GM12878 (cell line): Measurements from ENCODE around the gene TEX36. TPM values are rescaled to one million over a fixed set of nuclear protein-coding genes. Genes with fewer than 3 reads are reported as not detected.

Experiments
- ATAC-seq: fragments of 200-7000 bp; cut with Tn5 transposase; 3 replicates; pipeline ENCODE4 v1.9.1; 2020; ENCODE audit warnings: mild to moderate bottlenecking, moderate library complexity
- BruUV-seq: library from RNA; stranded (reverse); fragments of 400-500 nt; replicated peaks from 2 replicates; lab custom pipeline; 2021; lab: Mats Ljungman, UMichigan
- CTCF ChIA-PET: fragments of 300-600 bp; sonication (Branson Sonifier 250); formaldehyde crosslinking; extraction: SDS; loops from one replicate; lab custom pipeline; 2021; ENCODE audit warnings: inconsistent platforms; lab: Yijun Ruan, JAX
- POLR2A ChIA-PET: fragments of 350-600 bp; formaldehyde crosslinking; extraction: SDS; loops from one replicate; lab custom pipeline; 2021; ENCODE audit warnings: inconsistent platforms; lab: Charles Lee
- RAD21 ChIA-PET: fragments of 300-600 bp; sonication (Branson Sonifier 250); formaldehyde crosslinking; loops from one replicate; lab custom pipeline; 2023; ENCODE audit warnings: antibody characterized with exemption; ENCODE audit not compliant: unreplicated experiment; lab: Charles Lee
- SMC1A ChIA-PET: fragments of 300-600 bp; sonication (Branson Sonifier 250); formaldehyde crosslinking; loops from one replicate; lab custom pipeline; 2023; ENCODE audit not compliant: unreplicated experiment, uncharacterized antibody; lab: Charles Lee
- DNase-seq: peaks from one replicate; pipeline ENCODE4 v3.0.0-alpha.2; 2011; ENCODE audit warnings: low read depth, low spot score
- FAIRE-seq: peaks from 3 replicates; lab custom pipeline; 2011; peaks lifted over from hg19 to GRCh38; lab: Jason Lieb, UNC
- H2AFZ ChIP-seq: 2 replicates; pipeline ENCODE4 v1.6.0; 2011; ENCODE audit warnings: low read depth, low read length, control low read depth; ENCODE audit not compliant: control insufficient read depth
- H3K27ac ChIP-seq: 2 replicates; pipeline ENCODE4 v1.5.1; 2011; ENCODE audit warnings: control low read depth; ENCODE audit not compliant: control insufficient read depth, insufficient read depth
- H3K27me3 ChIP-seq, 2 experiments: replicated peaks in 1 of 2; 2 replicates each; pipeline versions ENCODE4 v1.6.0 to v1.6.1; 2011; ENCODE audit warnings: low read length in 1 of 2; ENCODE audit not compliant: control insufficient read depth in 2 of 2, insufficient read depth in 2 of 2
- H3K36me3 ChIP-seq, 2 experiments: 2 replicates each; pipeline ENCODE4 v1.5.1; 2011; ENCODE audit warnings: low read length in 1 of 2; ENCODE audit not compliant: control insufficient read depth in 2 of 2, insufficient read depth in 2 of 2
- H3K4me1 ChIP-seq: 2 replicates; pipeline ENCODE4 v1.6.1; 2011; ENCODE audit warnings: mild to moderate bottlenecking, low read length, moderate library complexity, mixed read lengths; ENCODE audit not compliant: control insufficient read depth, insufficient read depth
- H3K4me2 ChIP-seq: 2 replicates; pipeline ENCODE4 v1.6.0; 2011; ENCODE audit warnings: control low read depth; ENCODE audit not compliant: control insufficient read depth, insufficient read depth
- H3K4me3 ChIP-seq: fragments of 200-600 bp; sonication (generic); 2 replicates; pipeline ENCODE4 v1.5.1; 2016
- H3K79me2 ChIP-seq: 2 replicates; pipeline ENCODE4 v1.6.0; 2011; ENCODE audit warnings: low read length; ENCODE audit not compliant: control insufficient read depth, insufficient read depth
- H3K9ac ChIP-seq: 2 replicates; pipeline ENCODE4 v1.8.0; 2011; ENCODE audit warnings: low read length, control low read depth, mixed read lengths; ENCODE audit not compliant: control insufficient read depth, insufficient read depth
- H3K9me3 ChIP-seq: replicated peaks from 3 replicates; pipeline ENCODE4 v1.5.1; 2011; ENCODE audit warnings: mild to moderate bottlenecking, low read length; ENCODE audit not compliant: control insufficient read depth, insufficient read depth
- H4K20me1 ChIP-seq: 2 replicates; pipeline ENCODE4 v1.6.0; 2011; ENCODE audit not compliant: control insufficient read depth, insufficient read depth
- ASH2L ChIP-seq: fragments of 300-600, 200-600 bp; sonication (generic); IDR thresholded peaks from 2 replicates; pipeline ENCODE4 v1.6.1; 2017; ENCODE audit warnings: low read depth, mild to moderate bottlenecking, borderline replicate concordance
- BCL11A ChIP-seq: IDR thresholded peaks from 2 replicates; pipeline ENCODE4 v1.6.1; 2011; ENCODE audit warnings: low read depth, low read length
- CHD1 ChIP-seq: IDR thresholded peaks from 2 replicates; pipeline ENCODE4 v1.6.1; 2012; ENCODE audit warnings: low read depth, low read length, improper control_type of control experiment
- CREM ChIP-seq: IDR thresholded peaks from 2 replicates; pipeline ENCODE4 v1.6.1; 2014; ENCODE audit warnings: antibody characterized with exemption, low read depth
- CTCF ChIP-seq, 3 experiments: IDR thresholded peaks in 2 of 3; conservative IDR thresholded peaks in 1 of 3; 2 replicates each; pipeline ENCODE4 v1.5.1; 2011; ENCODE audit warnings: low read depth in 3 of 3, low read length in 3 of 3, mild to moderate bottlenecking in 3 of 3, control low read depth in 2 of 3, moderate library complexity in 2 of 3, inconsistent platforms in 1 of 3, mixed read lengths in 1 of 3; ENCODE audit not compliant: control insufficient read depth in 2 of 3, insufficient read depth in 1 of 3; ENCODE audit errors: extremely low read depth in 1 of 3
- ELK1 ChIP-seq: IDR thresholded peaks from 2 replicates; pipeline ENCODE4 v1.6.1; 2012; ENCODE audit warnings: low read depth, low read length, improper control_type of control experiment
- IKZF1 ChIP-seq: fragments of 450-650 bp; conservative IDR thresholded peaks from 2 replicates; pipeline ENCODE4 v1.6.1; 2017; ENCODE audit warnings: antibody characterized with exemption, mild to moderate bottlenecking
- IKZF2 ChIP-seq, 2 experiments: fragments of 450-650 bp; IDR thresholded peaks; 2 replicates each; pipeline ENCODE4 v1.6.1; 2017; ENCODE audit warnings: mild to moderate bottlenecking in 2 of 2, moderate library complexity in 2 of 2
- MEF2A ChIP-seq: IDR thresholded peaks from 2 replicates; pipeline ENCODE4 v1.6.1; 2011; ENCODE audit warnings: low read depth, mild to moderate bottlenecking, low read length, moderate library complexity; ENCODE audit not compliant: insufficient read depth
- MTA2 ChIP-seq: fragments of 450-650 bp; IDR thresholded peaks from 2 replicates; pipeline ENCODE4 v1.6.1; 2016; ENCODE audit warnings: low read depth, mild to moderate bottlenecking, moderate library complexity
- MTA3 ChIP-seq: IDR thresholded peaks from 2 replicates; pipeline ENCODE4 v1.6.1; 2012; ENCODE audit warnings: low read length, inconsistent platforms, borderline replicate concordance
- NR2F1 ChIP-seq: fragments of 450-650 bp; conservative IDR thresholded peaks from 2 replicates; pipeline ENCODE4 v1.6.1; 2017; ENCODE audit warnings: mild to moderate bottlenecking
- SRF ChIP-seq, 2 experiments: IDR thresholded peaks; 2 replicates each; pipeline ENCODE4 v1.6.1; 2011; ENCODE audit warnings: low read depth in 2 of 2, low read length in 2 of 2, mild to moderate bottlenecking in 1 of 2, moderate library complexity in 1 of 2
- YY1 ChIP-seq: IDR thresholded peaks from 2 replicates; pipeline ENCODE4 v1.6.1; 2011; ENCODE audit warnings: low read depth, mild to moderate bottlenecking, low read length
- ZSCAN29 ChIP-seq: fragments of 450-650 bp; IDR thresholded peaks from 2 replicates; pipeline ENCODE4 v1.6.1; 2017; ENCODE audit warnings: mild to moderate bottlenecking, moderate library complexity
- ZZZ3 ChIP-seq: IDR thresholded peaks from 2 replicates; pipeline ENCODE4 v1.6.1; 2011; ENCODE audit warnings: low read depth; ENCODE audit not compliant: control insufficient read depth, insufficient read length
- WGBS: methylation state at CpG from one replicate; pipeline ENCODE4 v1.1.6; 2016; ENCODE audit warnings: low lambda C conversion rate; ENCODE audit not compliant: insufficient replicate concordance, insufficient coverage; ENCODE audit errors: missing lambda C conversion rate; 5-methylcytosine and 5-hydroxymethylcytosine counted together
- in situ Hi-C: fragments of 300-500 bp; cut with MboI; formaldehyde crosslinking; loops from 9 replicates; pipeline ENCODE4 v1.14.3; 2018; ENCODE audit warnings: mixed read lengths
- intact Hi-C: fragments of 100-400 bp; cut with micrococcal nuclease; formaldehyde crosslinking; loops from one replicate; pipeline ENCODE4 v1.14.2; 2022; ENCODE audit not compliant: unreplicated experiment
- polyA plus RNA-seq, 11 experiments: library from polyadenylated mRNA; depleted of rRNA in 4 of 11; unstranded in 6 of 11; stranded (reverse) in 5 of 11; fragments of >200 nt; fragmentation: Nextera tagmentation in 4 of 11; fragmentation: Illumina TruSeq in 1 of 11; extraction: Ambion mirVana in 4 of 11; extraction: Trizol in 1 of 11; gene quantifications; 1 replicate in 1 of 11; 2 replicates in 10 of 11; pipeline versions ENCODE4 v1.2.1 to v1.2.3, GENCODE V29; 2011 to 2016; ENCODE audit warnings: inconsistent platforms in 2 of 11, missing spikeins in 2 of 11, low read depth in 1 of 11
- total RNA-seq, 4 experiments: library from RNA; depleted of rRNA in 3 of 4; stranded (reverse); fragments of >200 nt in 3 of 4; fragmentation: Illumina TruSeq in 1 of 4; extraction: Trizol in 1 of 4; gene quantifications; 2 replicates each; pipeline versions ENCODE4 v1.2.1 to v1.2.3, GENCODE V29; 2013 to 2021
- TF ChIP-seq, protein P1 (sequence below): fragments of 450-650 bp; IDR thresholded peaks from 2 replicates; pipeline ENCODE4 v1.6.1; 2017; ENCODE audit warnings: mild to moderate bottlenecking, moderate library complexity

The TEX36 gene
- total and polyA plus RNA-seq, 10 of the 15 experiments (the other 5 are each of a cell fraction or from before 2014, with no cell fraction given) = not detected

GRCh38 chr10:125691160-125691981 is 8.4 kb upstream of the TEX36 start:
- Histone ChIP-seq H3K27me3 (peaks cover 0 to 2% of the 10 kb centered on the region in 2 experiments; a peak in 1 of 4 replicates), H3K4me1 (no peaks in the 10 kb centered on the region), H3K4me2 (no peak overlapping the region), H3K9me3 (no peaks in the 10 kb centered on the region), H3K27ac (no peak overlapping the region), H3K79me2 (no peaks in the 10 kb centered on the region), H2AFZ (no peak overlapping the region), H3K9ac (no peak overlapping the region), H3K36me3 (no peaks in the 10 kb centered on the region), H4K20me1 (no peaks in the 10 kb centered on the region), H3K4me3 (no peak overlapping the region)
- ChIA-PET SMC1A (no interaction called here), CTCF (interaction anchor here (1.2 kb wide), 1 partner anchor 16 kb away, joined by 3 read pairs; no protein-coding TSS in a partner anchor), POLR2A (no interaction called here), RAD21 (no interaction called here)
- intact Hi-C loops (no loop called here), in situ Hi-C loops (no loop called here)
- peak; percentile 83 for ATAC-seq
- BruUV-seq = no TSS peak
- WGBS = 26% methylated on average over 19 of the region's 19 CpGs
- DNase-seq = no peak
- FAIRE-seq = no peak
- TF ChIP-seq CREM (no peak), IKZF2 (IDR thresholded peaks at IDR 0.05) (peak; percentile 45 to 54; a peak in 3 of 4 replicates), NR2F1 (peak; percentile 34; the same call in 1 of the 2 replicates), IKZF1 (0 out of 2 replicates have a peak, but pooled peaks have one; percentile 23), MTA2 (peak; percentile 88), ZZZ3 (no peak), SRF (IDR thresholded peaks at IDR 0.05; ENCODE audit: low read depth in 2 of 2, low read length in 2 of 2) (no peak), CHD1 (no peak), CTCF (IDR thresholded peaks at IDR 0.05 in 2 of 3, conservative IDR thresholded peaks at IDR 0.05 in 1 of 3; ENCODE audit: control insufficient read depth in 2 of 3, extremely low read depth in 1 of 3, insufficient read depth in 1 of 3, low read depth in 3 of 3, low read length in 3 of 3) (no peak), ZSCAN29 (no peak), ASH2L (no peak), MTA3 (no peak), BCL11A (peak; percentile 37; the same call in 1 of the 2 replicates), ELK1 (no peak), YY1 (no peak), MEF2A (no peak)
- TF ChIP-seq, protein P1, sequence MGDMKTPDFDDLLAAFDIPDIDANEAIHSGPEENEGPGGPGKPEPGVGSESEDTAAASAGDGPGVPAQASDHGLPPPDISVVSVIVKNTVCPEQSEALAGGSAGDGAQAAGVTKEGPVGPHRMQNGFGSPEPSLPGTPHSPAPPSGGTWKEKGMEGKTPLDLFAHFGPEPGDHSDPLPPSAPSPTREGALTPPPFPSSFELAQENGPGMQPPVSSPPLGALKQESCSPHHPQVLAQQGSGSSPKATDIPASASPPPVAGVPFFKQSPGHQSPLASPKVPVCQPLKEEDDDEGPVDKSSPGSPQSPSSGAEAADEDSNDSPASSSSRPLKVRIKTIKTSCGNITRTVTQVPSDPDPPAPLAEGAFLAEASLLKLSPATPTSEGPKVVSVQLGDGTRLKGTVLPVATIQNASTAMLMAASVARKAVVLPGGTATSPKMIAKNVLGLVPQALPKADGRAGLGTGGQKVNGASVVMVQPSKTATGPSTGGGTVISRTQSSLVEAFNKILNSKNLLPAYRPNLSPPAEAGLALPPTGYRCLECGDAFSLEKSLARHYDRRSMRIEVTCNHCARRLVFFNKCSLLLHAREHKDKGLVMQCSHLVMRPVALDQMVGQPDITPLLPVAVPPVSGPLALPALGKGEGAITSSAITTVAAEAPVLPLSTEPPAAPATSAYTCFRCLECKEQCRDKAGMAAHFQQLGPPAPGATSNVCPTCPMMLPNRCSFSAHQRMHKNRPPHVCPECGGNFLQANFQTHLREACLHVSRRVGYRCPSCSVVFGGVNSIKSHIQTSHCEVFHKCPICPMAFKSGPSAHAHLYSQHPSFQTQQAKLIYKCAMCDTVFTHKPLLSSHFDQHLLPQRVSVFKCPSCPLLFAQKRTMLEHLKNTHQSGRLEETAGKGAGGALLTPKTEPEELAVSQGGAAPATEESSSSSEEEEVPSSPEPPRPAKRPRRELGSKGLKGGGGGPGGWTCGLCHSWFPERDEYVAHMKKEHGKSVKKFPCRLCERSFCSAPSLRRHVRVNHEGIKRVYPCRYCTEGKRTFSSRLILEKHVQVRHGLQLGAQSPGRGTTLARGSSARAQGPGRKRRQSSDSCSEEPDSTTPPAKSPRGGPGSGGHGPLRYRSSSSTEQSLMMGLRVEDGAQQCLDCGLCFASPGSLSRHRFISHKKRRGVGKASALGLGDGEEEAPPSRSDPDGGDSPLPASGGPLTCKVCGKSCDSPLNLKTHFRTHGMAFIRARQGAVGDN = no peak
